ENCODE measurements around the gene CCDC157.

The CCDC157 gene

DNA sequence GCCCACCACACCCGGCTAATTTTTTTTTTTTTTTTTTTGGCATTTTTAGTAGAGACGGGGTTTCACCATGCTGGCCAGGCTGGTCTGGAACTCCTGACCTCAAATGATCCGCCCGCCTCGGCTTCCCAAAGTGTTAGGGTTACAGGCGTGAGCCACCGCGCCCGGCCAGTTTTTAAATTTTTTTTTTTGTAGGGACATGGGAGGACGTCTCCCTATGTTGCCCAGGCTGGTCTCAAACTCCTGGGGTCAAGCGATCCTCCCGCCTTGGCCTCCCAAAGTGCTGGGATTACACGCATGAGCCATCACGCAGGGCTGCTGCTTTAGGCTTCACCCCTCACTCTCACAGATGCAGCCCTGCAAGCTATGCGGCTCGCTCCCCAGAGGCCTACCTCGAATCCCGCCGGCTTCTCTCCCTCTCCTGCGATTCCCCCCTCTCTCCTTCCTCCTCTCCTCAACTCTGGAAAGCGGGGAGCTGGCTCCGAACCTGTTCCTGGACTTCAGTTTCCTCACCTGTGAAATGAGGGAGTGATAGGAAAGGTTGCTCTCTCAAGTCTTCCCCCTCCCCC lies 926 bp downstream of the CCDC157 start:
- DNase-seq = no peak

DNA sequence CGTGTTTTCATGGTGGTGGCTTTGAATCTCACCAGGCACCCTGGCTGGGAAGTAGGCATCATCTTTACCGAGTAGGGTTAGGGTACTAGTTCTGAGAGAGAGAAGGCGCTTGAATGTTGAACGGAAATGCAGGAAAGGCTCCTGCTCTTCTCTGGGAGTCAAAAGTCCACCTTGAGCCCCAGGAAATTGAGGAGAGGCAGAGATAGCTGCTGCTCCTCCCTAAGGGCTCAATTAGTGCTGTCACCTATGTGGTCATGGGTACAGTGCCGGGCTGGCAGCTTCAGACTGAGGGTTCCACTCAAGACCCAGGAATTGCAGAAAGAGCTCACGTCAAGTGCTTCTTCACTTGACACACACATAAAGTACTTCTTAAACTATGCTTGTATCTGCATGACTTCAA lies 1.7 kb downstream of the CCDC157 start:
- DNase-seq = no peak

DNA sequence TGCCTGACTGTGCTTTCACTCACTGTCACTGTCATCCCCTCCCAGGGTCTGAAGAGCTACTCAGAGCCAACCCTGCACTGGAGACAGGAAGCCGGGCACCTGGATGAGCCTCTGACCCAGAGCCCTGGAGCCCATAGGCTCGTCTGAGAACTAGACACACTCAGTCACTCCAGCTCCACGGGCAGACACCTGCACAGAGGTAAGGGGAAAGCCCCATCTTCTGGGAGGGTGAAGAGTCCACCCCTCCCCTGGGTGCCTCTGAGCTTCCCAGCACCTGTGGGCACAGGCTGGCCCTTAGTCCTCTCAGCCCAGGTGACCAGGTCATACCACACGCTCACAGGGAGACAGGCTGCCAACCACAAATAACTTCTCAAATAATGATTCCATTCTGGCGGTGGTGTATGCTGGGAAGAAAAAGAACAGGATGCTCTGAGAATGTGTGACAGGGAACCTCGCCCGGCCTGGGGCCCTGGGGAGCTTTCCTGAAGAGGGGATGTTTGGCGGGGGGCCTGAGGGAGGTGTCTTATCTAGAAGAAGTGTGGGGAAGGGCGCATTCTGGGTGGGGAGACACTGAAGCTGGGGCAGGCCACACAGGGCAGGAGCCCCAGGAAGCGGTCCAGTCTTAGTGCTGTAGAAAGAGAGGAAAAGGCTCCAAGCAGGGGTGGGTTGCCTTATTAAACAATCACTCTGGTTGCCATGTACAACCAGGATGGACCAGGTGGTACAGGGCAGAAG lies 5.3 kb downstream of the CCDC157 start:
- no peak for DNase-seq

DNA sequence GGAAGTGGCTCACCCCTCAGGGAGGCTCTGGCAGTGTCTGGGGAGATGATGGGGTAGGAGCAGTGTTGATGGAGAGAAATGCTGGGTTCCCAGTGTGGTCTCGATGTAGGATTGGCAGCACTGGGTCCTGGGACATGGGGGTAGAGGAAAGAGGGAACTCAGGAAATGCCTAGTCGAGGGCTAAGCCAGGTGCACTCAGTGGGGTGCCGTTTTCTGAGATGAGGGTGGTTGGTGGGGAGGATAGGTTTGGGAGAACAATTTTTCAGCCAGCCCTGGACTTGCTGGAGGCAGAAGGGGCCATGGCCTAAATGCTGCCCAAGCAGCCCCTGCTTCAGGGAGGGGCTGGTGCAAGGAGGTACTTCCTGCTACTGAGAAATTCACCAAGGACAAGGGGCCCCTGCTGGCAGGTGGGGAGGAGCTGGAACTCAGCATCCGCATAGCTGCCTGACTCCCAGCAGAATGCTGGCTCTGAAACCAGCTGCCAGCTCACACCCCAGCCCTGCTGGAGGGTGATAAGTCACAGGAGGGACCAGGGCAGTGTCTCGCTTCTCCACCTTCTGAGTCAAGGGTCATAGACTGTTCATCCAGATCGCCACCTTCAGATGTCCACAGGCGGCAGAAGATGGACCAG lies 6.0 kb downstream of the CCDC157 start:
- no peak for DNase-seq

DNA sequence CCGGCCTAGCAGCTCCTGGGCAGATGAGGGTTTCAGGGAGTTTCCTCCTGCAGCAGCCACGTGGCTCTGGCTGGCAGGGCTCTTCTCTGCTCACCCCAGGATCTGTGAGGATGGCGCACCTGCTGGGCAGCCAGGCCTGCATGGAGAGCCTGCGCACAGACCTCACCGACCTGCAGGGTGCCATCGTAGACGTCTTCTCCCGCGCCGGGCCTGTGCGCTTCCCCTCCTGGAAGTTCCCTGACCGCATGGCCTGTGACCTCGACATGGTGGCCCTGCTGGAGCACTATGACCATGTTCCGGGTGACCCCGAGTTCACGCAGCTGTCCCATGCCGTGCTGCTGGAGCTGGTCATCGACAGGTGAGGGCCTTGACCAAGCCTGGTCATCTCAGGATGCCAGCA lies 9.1 kb downstream of the CCDC157 start:
- no peak for DNase-seq

DNA sequence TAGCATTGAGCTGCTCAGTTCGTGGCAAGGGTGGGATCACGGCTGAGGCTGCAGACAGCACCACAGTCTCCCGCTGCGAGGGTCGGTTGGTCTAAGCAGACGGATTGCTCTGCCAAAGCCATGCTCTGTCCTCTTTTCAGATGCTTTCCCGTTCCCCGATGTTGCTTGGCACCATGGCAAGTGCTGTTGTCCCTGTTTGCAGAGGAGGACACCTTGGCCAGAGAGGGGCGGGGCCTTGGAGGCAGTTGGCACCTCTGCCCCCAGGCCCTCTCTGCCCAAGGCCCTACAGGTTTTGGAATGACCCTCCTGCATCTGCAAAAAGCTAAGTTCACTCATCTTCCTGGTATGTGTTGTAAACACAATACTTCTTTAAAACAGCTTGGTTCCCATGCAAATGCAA lies 11.6 kb downstream of the CCDC157 start:
- no peak for DNase-seq

DNA sequence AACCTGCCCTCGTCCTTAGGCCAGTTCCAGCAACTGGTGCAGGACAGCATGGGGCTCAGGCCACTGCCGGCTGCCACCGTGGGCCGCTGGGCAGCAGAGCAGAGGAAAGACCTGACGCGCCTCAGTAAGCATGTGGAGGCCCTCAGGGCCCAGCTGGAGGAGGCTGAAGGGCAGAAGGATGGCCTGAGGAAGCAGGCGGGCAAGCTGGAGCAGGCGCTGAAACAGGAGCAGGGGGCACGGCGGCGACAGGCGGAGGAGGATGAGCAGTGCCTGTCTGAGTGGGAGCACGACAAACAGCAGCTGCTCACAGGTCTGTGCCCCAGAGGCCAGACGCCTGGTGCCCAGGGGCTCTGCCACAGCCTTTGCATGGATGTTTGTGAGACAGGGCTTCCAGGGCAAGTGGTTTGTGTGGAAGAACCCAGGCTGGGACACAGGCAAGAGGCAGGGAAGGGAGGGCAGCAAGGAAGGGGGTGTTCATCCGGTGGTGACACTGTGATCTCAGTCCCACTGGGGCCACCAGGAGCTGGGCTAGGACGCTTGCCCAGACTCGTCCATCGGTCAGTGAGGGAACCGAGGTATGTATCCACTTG lies 13.9 kb downstream of the CCDC157 start:
- DNase-seq = no peak

DNA sequence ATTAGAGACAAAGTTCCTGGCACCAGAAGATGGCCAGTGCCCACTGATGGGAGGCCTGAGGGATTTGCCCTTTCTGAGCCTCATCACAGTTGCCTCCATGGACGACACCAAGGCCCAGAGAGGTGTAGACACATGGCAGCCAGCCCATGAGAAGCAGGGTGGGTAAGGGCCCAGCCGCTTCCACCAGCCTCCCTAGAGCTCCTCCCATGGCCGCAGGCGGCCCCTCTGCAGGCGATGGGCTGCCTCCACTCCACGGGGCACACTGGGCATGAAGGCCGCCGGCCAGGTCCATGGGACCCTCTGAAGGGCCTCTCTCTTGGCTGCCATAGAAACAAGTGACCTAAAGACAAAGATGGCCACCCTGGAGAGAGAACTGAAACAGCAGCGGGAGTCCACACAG lies 14.5 kb downstream of the CCDC157 start:
- no peak for DNase-seq

DNA sequence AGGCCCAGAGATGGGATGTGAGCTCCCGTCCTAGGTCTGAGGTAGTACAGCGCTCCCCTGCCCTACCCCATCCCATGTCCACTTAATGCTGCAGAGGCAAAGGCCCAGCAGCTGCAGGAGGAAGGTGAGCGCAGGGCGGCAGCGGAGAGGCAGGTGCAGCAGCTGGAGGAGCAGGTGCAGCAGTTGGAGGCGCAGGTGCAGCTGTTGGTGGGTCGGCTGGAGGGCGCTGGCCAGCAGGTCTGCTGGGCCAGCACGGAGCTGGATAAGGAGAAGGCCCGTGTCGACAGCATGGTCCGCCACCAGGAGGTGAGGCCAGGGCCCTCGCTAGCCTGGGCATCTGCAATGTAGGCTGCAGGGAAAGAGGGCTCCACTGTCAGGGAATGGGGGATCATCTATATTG lies 15.2 kb downstream of the CCDC157 start:
- DNase-seq = no peak

DNA sequence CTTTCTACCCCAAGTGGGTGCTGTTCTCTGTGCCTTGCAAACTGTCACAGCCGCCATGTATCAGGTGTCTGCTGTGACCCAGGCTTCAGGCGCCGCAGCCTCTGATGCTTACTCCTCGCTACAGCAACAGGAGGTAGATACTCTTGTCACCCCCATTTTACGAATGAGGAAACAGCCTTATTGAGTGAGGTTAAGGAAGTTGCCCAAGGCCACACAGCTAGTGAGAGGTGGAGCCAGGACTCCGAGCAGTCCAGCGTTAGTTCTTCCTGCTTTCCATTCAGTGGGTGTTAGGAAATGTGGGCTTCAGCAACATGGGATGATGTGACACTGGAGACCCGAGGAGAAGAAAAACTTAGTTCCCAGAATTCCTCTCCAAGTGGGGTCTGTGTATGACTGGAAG lies 16.1 kb downstream of the CCDC157 start:
- DNase-seq = no peak

DNA sequence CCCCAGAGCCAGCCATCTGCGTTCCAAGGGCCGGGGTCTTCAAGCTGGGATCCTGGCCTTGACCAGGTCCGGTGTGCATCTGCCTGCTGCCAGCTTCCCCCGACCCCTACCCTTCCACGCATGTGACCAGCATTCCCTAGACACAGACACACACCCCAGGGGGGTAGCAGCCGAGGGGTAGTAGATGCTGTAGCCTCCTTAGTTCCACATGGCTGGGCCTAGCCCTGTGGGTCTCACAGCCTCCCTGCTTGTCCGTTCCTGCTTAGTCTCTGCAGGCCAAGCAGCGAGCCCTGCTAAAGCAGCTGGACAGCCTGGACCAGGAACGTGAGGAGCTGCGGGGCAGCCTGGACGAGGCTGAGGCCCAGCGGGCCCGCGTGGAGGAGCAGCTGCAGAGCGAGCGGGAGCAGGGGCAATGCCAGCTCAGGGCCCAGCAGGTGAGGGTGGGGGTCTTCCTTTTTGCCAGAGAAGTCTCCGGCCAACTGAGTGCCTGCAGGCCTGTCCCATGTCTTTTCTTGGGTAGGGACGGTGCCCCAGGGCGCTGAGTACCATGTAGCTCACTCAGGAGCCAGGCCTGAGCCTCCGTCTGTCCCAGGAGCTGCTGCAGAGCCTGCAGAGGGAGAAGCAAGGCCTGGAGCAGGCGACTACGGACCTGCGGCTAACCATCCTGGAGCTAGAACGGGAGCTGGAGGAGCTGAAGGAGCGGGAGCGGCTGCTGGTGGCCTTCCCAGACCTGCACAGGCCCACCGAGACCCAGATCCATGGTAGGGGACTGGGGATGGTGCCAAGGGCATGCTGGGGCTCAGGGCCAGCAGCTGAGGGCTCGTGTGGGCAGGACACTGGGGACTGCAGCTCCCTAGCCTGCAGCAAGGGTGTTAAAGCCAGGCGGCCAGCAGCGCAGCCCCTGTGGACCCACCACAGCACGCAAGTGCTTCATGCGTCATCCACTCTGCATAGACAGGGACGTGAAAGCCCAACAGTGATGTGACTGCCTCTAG lies 16.8 kb downstream of the CCDC157 start:
- no peak for DNase-seq

DNA sequence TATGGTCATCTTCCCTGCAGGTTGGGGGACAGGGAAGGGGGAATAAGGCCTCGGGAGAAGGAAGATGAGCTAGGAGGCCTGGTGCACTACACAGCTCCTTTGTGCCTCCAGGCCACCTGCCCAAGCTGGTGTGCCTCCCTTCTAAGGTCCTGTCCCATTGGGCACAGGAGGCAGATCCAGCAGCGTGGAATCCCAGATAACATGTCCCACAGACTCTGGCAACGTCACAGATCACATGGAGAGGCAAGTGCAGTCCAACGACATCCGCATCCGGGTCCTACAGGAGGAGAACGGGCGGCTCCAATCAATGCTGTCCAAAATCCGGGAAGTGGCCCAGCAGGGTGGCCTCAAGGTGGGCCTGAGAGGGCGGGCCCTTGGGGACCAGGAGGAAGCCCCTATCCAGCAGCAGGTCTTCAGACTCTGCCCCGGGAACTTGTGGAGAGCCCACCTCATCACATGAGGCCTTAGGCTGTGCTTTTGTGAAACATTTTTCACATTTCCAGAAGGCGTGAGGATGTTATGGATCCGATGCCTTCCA lies 18.6 kb downstream of the CCDC157 start:
- no peak for DNase-seq

DNA sequence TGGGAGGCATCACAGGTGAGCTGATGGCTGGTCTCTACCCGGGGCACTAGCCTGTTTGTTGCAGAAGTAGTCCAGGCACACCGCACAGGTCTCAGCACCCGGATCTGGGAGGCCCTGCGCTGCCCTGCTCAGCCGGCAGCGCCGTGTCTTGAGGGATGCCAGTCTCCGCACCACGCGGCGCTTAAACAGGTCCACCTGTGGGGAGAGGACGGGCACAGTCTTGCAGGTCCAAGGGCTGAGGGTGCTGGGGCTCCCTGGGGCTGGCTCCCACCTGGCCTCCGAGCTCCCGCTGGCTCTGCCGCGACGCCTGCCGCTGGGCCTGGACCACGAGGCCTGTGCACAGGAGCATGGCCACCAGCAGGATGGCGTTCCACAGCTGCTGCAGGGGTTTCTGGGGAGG lies 23.2 kb downstream of the CCDC157 start:
- DNase-seq = no peak

DNA sequence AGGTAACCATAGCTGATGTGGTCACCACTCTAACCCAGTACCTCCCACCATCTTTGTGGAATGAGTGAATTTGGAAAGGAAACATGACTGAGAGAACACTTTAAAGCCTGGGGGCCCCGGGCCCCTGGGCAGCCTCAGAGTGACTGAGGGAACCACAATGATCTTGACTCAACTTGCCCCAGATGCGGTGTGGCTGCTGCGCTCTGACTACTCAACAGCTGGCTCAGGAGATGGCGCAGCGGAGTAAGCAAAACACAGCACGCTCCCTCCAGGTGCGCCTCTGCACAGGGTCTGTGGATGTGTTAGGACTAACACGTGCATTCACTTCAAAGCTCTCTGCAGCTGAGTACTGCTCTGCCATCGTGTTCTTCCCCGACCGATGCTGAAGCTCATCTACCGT lies 24.5 kb downstream of the CCDC157 start:
- no peak for DNase-seq

DNA sequence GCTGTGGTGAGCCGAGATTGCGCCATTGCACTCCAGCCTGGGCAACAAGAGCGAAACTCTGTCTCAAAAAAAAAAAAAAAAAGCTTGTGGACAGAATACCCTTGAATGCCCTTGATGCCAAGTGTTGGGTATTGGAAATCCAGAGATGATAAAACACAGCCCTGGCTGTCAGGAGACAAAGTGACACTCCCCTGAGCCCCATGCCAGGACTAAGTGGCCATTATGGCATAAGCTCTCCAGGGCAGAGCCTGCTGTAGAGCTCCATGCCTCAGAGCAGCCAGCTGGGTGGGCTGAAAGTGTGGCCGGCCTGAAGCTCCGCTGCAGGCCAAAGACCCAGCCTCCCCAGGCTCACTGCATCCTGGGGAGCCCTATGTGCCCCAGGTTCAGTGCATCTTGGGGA lies 25.5 kb downstream of the CCDC157 start:
- DNase-seq = no peak

DNA sequence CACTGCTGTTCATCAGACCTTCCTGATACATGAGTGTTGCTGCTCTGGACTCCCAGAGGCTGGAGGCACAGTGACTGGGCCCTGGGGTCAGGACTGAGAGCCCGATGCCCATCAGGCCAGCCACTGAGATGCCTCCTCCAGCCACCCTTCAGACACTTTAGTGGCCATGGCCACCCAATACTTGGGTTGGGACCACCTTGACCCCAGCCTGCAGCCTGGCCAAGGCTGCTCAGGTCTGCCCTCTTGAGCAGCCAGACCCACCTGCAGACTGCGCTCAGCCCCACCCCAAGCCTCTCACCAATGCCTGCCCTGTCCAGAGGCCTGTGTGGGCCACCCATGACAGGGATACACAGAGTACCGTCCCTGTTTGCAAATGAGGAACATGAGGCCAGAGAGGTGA lies 26.3 kb downstream of the CCDC157 start:
- no peak for DNase-seq

DNA sequence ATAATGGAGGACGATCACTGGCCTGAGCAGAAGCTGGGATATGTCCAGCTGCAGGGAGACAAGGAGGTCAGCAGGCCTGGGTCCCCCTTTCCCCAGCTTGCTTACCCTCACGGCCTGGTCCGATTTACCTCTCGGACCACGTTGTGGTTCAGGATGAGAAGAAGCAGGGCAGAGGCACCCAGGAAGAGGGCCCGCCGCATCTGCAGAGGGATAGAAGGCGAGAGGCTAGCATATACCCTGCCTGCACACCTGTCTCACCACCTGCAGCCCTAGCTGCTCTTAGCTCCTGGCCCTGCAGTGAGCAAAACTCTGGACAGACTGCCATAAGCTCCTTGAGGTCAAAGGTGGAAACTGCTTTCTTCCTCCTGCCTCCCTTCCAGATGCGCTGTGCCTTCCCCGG lies 29.1 kb downstream of the CCDC157 start:
- DNase-seq = no peak

DNA sequence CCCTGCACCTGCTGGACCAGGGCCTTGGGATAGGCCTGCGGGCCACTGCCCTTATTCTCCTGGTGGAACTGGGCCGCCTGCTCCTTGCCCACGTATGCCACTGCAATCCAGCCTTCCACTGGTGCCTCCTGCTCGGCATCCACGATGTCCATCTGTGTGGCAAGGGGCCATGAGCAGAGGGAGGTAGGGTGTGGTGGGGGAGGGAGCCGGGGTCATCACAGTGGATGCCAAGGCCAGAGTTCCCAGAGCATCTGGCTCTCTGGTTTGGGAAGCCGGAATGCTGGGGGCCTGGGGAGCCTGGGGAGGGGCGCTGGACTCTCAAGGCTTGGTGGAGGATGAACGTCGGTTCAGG lies 29.8 kb downstream of the CCDC157 start:
- DNase-seq = no peak

DNA sequence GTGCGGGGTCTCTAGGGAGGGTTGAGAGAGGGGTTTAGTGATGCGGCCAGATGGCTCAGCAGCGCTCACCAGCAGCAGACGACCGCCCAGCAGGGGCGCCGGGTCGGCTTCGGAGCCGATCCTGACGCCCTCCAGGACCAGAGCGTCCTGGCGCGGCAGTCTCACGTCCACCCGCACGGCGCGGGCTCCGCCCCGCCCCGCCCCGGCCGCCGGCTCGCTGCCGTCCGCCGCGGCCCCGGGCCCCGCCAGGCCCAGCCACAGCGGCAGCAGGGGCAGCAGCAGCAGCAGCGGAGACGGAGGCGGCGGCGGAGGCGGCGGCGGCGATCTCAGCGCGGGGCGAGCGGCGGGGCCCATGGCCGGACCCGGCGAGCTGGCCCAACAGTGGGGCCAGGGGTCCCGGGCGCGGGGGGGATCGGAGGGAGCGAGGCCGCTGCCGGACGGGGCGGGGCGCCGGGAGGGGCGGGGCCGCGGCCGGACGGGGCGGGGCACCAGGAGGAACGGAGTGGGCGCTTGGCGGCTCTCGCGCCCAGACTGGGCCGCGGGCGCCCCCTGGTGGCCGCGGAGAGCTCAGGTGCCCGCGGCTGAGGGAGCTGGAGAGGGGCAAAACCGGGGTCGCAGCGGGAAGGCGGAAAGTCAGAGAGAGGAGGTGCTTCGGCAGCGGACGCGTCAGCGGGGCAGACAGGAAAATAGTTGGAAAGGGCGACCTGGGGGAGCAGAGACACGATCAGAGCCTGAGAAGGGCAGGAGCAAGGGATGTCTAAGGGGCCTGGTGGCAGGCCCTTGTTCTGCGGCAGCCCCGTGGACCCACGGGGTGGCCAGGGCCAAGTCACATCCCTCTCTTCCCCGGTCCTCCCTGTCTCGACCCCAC lies 30.4 kb downstream of the CCDC157 start, which contains the start of gene RNF215:
Gene RNF215, minus strand, starts transcription at position 452 of the 868 bp plus-strand sequence. Its CDS starts 98 bp downstream, at position 354.
- peak; percentile 87 for DNase-seq

DNA sequence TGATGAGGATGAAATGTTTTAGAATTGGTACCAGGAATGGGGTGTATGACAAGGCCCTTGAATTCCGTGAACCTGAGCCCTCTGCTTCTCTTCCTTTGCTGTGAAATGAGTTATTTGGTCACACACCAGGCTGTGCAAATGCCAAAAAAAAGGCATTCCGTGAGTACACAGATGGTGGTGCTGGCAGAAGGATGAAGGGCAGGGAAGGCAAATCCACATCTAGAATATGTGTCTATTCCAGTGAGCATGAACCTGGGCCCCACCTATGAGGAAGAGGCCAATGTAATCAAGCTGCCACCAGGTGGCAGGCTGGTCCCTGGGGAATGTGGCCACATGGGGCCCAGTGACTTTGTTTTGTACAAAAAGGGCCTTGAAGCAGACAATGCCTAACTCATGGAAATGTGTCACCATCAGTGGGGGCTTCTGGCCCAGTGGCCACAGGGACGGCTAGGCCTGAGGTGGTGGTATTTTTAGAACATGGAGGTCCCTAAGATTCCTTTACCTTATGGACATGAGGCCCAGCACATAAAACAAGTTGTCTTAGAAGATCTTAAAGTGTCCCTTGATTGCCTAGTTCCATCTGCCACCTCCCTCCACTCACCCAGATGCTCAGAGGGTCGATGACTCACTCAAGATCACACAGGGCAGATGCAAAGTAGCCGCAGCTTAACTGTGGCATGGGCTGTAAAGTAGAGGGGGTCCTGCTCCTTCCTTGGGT lies 34.3 kb downstream of the CCDC157 start:
- DNase-seq = peak; percentile 90
